Stimulated activated CD8-positive, alpha-beta memory T cell treated with anti-CD3 and anti-CD28 coated beads, Interleukin-15, amount 100 ng/mL, for 4 hours (primary cell): Measurements from ENCODE around the gene ENDOG.
A peak's percentile ranks its signal among the peaks of the same experiment; 100 is the strongest.

Source experiments
- DNase-seq, 2 donors: peaks; one replicate each; pipeline ENCODE4 v3.0.0-alpha.2; 2020; ENCODE audit warnings: low read depth in 2 of 2

ENDOG gene

DNA sequence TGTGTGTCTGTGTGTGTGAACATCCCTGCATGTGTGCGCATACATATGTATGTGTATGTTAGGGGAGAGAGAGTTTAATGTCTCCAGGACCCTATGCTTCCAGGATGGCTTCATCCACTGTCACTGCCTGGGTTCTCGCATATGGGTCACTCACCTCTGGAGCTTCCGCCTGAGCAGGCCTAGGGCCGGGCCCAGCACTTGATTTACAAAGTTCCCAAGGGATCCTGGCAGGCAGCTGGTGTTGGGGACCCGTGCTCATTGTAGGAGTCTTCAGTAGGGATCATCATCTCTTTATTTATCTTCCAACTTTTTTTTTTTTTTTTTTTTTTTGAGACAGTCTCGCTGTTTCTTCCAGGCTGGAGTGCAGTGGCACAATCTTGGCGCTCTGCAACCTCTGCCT lies 18.2 kb upstream of the ENDOG start:
- DNase-seq: no peak

- no peak for DNase-seq
Observed at GRCh38 chr9:128802482-128802881, 15.8 kb upstream of the ENDOG start.

- DNase-seq: no peak
Observed at GRCh38 chr9:128805661-128806060, 12.6 kb upstream of the ENDOG start.

- no peak for DNase-seq
Observed at GRCh38 chr9:128807827-128808226, 10.5 kb upstream of the ENDOG start.

DNA sequence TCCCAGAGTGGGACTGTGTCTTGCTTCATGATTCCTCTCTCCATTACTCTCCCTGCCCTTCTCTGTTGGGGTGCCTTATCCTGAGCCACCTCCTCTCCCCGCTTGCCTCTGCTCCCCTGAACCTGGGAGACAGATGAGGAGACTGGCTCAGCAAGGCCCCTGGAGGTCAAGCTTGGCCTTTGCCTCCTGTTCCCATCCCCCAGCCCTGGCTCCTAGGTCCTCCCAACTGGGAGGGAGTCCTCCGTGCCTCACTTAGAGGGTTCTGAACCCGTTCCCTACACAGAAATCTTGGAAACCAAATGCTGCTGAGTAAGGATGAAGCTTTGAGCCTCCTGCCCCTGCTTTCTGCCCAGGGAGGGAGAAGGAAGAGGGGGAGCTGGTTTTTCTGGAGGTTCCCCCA lies 9.8 kb upstream of the ENDOG start:
- DNase-seq: no peak

DNA sequence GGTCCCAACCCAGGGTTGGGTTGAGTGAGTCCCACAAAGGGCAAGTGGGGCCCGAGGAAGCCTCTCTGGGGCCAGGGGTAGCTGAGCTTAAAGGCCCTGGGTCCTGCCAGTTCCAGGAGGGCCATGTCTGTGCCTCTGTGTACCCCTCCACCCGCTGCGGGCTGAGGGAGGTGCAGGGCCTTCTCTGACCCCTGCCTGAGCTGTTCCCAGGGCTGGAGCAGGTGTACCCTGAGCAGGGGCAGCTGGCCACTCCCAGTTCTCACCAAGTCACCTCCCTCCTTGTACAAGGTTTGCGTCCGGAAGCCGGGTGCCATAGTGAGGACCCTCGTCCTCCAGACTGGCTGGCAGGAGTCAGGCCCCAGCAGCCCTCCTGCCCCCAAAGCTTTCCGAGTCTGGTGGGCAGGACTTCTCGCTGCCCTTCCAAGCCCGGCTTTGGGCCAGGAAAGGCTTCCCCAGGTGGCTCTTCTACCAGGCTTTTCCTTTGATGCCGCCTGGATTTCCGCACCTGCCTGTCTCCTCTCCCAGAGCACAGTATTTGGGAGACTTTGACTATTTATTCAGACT lies 9.2 kb upstream of the ENDOG start:
- no peak for DNase-seq

DNA sequence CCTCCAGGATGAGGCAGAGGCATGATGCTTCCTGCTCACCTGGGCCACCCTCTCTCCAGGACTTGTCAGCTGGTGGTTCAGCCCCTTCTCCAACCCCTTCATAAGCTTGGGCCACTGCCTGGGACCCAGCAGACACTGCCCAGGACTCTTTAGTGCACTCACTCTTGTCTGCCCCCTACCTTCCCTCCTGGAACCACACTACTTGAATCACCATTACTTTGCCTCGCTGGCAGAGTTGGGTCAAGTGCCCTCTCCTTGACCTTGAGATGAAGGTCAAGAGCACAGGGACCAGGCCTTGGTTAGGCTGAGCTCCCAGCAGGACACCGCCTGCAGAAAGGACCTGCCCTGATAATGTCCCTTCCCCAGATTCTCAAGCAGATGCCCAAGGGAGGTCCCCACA lies 8.5 kb upstream of the ENDOG start:
- DNase-seq: no peak

DNA sequence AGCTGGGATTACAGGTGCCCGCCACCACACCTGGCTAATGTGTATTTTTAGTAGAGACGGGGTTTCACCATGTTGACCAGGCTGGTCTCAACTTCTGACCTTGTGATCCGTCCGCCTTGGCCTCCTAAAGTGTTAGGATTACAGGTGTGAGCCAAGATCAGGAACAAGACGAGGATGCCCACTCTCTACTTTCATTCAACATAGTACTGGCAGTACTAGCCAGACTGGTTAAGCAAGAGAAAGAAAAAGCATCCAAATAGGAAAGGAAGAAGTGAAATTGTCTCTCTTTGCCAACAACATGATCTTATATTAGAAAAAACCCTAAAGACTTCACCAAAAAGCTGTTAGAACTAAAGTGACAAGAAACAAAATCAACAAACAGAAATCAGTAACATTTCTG lies 7.4 kb upstream of the ENDOG start:
- DNase-seq: no peak

GRCh38 chr9:128818839-128819715 lies 777 bp downstream of the ENDOG start:
- peak in 1 of 2 donors; percentile 31 for DNase-seq

DNA sequence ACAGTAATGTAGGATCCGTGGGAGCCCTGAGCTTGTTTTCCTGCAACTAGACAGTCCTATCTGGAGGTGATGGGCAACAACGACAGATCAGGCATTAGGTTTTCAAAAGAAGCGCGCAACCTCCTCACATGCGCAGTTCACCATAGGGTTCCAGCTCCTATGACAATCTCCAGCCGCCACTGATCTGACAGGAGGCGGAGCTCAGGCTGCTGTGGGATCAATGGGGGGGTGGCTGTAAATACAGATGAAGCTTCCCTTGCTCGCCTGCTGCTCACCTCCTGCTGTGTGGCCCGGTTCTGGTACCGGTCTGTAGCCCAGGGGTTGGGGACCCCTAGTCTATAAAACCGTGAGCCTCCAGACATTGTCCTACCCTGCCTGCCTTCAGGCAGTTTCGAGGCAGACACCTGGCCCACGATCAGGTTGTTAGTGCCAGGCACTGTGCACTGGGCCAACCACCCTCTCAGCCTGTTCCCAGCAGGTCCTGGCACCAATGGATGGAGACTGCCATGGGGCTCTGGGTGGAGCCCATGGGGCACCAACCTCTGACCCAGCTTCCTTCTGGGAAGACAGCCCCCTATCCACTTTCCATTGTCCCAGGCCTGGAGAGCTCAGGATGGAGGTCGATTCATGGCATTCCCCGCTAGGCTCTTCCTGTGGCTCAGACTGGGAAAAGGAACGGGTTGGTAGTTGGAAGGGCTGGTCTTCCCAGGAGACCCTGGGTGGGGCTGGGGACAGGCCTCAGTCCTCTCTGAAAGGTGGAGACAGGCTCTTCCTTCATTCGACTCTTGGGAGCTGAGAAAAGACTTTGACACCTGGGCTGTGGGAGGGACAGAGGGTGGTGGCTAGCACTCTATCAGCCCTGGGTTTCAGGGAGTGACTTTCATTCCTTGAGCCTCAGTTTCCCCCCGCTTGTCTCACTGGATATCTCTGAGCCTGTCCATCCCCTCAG lies 1.7 kb downstream of the ENDOG start:
- DNase-seq: no peak

DNA sequence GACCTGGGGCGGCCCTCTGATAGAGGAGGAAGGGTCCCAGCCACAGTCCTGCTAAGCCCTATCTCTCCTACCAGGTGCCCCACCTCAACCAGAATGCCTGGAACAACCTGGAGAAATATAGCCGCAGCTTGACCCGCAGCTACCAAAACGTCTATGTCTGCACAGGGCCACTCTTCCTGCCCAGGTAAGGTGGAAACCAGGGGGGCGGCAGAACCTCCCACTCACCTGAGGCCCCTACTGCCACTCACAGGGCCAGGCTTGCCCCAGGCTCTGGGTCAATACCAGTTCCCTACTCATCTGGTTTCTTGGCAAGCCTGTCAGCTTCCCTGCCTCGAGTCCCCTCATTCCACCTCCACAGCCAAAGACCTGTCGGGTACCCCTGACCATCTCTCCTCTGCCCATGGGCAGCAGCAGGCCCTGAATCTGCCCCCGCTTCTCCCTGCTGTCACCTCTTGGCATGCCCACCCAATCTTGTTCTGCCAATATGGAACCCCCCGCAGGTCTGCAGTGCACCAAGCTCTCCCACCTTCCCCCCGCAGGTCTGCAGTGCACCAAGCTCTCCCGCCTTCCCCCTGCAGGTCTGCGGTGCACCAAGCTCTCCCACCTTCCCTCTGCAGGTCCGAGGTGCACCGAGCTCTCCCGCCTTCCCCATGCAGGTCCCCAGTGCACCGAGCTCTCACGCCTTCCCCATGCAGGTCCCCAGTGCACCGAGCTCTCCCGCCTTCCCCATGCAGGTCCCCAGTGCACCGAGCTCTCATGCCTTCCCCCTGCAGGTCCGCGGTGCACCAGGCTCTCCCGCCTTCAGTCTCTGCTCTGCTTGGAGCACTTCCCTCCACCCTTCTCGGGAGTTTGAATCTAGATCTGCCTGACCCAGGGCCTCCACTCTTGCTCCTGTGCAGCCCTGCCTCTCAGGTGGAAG lies 2.6 kb downstream of the ENDOG start:
- no peak for DNase-seq

DNA sequence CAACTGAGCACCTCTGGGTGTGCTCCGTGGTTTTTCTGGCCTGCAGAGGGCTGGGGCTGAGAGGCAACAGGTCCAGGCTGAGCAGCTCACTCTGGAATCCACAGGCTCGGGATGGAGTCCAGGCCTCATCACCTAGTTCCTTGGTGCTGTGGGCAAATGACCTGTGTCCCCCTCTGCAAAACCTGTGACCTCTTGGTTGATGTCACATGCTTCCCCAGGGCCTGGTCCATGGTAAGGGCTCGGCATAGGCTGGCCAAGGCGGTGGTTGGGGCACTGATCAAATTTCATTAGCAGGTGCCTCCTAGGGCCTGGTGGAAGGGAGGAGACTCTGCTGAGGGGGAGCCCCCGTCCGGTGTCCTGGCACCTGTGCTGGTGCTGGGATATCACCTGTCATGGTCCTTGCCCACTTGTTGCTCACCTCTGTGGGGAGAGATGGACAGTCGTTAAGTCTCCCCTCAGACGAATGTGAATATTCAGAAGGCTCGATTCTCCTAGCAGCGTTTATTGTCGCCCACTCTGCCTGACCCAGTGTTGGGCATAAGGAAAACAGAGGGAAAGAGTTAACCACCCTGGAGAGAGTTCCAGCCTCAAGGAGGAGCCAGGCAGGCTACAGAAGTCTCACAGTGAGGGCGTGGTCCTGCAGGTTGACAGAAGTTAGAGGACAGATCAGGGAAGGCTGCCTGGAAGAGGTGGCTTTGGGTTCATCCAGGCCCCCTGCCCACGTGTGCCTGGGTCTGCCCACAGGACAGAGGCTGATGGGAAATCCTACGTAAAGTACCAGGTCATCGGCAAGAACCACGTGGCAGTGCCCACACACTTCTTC lies 3.5 kb downstream of the ENDOG start:
- DNase-seq: no peak

DNA sequence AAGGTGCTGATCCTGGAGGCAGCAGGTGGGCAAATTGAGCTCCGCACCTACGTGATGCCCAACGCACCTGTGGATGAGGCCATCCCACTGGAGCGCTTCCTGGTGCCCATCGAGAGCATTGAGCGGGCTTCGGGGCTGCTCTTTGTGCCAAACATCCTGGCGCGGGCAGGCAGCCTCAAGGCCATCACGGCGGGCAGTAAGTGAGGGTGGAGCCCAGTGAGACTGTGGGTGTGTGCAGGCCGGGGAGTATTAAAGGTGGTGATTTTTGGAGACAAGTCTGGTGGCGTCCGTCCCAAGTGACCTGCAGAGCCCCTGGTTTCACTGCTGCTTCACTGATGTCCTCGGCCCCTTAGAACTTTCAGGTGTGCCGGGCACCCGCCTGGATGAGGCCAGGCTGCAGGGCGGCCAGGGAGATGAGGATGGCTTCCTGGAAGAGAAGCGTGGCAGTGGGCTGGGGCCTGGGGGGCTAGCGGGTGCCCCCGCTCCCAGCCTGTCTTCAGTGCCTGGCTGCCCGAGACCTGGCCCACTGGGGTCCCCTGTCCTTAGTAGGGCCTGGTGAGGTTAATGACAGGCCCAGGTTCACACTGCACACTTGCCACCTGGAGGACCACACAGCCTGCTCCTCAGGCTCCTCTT lies 4.2 kb downstream of the ENDOG start:
- no peak for DNase-seq

- no peak for DNase-seq
Observed at GRCh38 chr9:128823362-128823902, 5.1 kb downstream of the ENDOG start.

GRCh38 chr9:128823903-128824406 lies 5.7 kb downstream of the ENDOG start:
- DNase-seq: no peak

DNA sequence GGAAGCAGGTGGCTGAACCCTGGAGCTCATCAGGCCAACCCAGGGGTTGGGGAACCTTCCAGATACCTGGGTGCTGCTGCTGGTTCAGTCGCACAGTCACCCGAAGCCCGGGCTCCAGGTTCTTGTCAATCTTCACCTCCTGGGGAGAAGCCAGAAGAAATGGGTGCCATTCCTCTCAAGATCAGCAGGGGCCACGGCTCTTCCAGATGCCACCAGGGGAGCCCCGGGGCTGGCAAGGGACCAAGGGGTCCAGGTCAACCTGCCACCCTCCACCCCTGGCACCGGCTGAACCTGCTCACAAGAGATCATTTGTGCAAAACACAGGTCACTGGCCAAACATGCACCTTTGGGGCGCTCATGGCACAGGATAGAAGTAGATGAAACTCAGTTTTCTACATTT lies 6.6 kb downstream of the ENDOG start:
- DNase-seq: no peak

DNA sequence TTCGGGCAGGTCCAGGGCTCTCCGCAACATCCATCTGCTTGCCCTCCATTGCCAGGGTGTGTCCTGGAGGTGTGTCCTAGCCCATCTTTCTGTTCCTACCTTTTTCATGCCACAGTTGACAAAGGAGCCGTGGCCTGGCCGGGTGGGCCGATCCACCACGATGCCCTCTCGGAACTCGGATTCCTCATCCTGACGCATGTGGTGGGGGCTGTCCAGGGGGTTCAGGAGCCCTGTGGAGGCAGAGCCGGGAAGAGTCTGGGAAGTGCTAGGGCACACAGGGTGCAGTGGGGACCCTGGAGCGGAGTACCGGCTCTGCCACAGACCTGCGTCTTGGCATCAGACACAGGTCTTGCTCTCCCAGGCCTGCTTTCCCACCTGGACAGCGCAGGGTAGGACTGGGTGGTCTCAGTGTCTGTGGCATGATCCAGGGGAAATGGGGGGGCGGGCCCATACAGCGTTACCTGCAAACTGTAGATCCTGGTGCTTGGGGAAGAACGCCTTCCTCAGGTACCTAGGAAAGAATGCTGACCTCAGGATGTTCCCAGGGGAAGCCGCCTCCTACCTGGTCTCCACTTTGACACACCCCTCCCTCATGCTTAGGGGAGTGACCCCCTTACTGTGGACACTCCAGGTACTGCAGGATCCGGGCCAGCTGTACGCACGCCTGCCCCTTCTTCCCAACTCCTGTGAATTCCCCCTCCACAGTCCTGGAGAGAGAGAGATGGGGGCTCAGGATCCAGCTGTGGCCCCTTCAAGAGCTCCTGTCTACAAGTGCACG lies 7.8 kb downstream of the ENDOG start:
- DNase-seq: no peak

DNA sequence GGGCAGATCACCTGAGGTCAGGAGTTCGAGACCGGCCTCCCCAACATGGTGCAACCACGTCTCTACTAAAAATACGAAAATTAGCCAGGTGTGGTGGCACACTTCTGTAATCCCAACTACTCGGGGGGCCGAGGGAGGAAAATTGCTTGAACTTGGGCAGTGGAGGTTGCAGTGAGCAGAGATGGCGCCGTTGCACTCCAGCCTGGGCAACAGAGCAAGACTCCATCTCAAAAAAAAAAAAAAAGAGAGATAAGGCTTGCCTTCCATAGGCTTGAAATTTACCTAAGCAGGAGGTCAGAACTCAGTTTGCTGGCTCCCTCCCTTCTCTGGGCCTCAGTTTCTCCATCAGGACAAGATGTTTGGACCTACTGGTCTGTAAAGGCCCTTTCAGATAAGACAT lies 10.0 kb downstream of the ENDOG start:
- DNase-seq: no peak
